Measurements from ENCODE around the gene PIK3R6. TPM values are rescaled to one million over a fixed set of nuclear protein-coding genes. Genes with fewer than 3 reads are reported as not detected.

The PIK3R6 gene
- polyA plus RNA-seq, 1 of the 3 experiments (the other 2 are of a cell fraction) = 0.03 TPM

GRCh38 chr17:8823279-8823678, 44.2 kb downstream of the PIK3R6 start:
- Histone ChIP-seq H3K9me2 (no peaks in the 10 kb centered on the region), H4K20me1 (ENCODE audit: insufficient read depth) (no peaks in the 10 kb centered on the region), H3K9me3 (peaks cover 8% of the 10 kb centered on the region; the same call in 1 of the 2 replicates), H2AFZ (ENCODE audit: low read depth) (no peak overlapping the region), H3K4me2 (no peak overlapping the region), H3K27me3 (ENCODE audit: insufficient read depth) (peaks cover 31% of the 10 kb centered on the region), H3K79me2 (ENCODE audit: insufficient read depth) (no peaks in the 10 kb centered on the region), H3K4me3 (ENCODE audit: low read depth in 2 of 2, low read length in 1 of 2) (no peak overlapping the region), H3K27ac (ENCODE audit: low read depth in 2 of 2, low read length in 1 of 2) (no peak overlapping the region), H3K36me3 (replicated peaks in 1 of 2; ENCODE audit: control insufficient read depth in 1 of 2, insufficient read depth in 2 of 2, low read length in 1 of 2) (no peaks in the 10 kb centered on the region), H3K4me1 (ENCODE audit: control insufficient read depth in 1 of 2, insufficient read depth in 2 of 2, low read depth in 1 of 2, low read length in 1 of 2) (no peaks in the 10 kb centered on the region), H3F3A (replicated peaks; ENCODE audit: insufficient read depth) (no peaks in the 10 kb centered on the region), H3K9ac (no peak overlapping the region)
- ChIA-PET POLR2A (no interaction called here), CTCF (no interaction called here)
- 4% methylated on average over 5 of the region's 5 CpGs for WGBS (ENCODE audit: low lambda C conversion rate)
- DNase-seq = no peak
- TF ChIP-seq NRF1 (IDR thresholded peaks at IDR 0.05; ENCODE audit: low read depth, low read length) (no peak), MAX (IDR thresholded peaks at IDR 0.05; ENCODE audit: low read depth) (no peak), PBX3 (IDR thresholded peaks at IDR 0.05) (no peak), ZBTB33 (IDR thresholded peaks at IDR 0.05; ENCODE audit: borderline replicate concordance, low read depth) (no peak), YY1 (IDR thresholded peaks at IDR 0.05; ENCODE audit: low read depth) (no peak), EZH2phosphoT487 (IDR thresholded peaks at IDR 0.05; ENCODE audit: borderline replicate concordance, low read depth) (no peak), ELF1 (IDR thresholded peaks at IDR 0.05) (no peak), RAD21 (IDR thresholded peaks at IDR 0.05; ENCODE audit: low read length) (no peak), USF1 (IDR thresholded peaks at IDR 0.05; ENCODE audit: borderline replicate concordance, low read depth) (no peak), MXI1 (IDR thresholded peaks at IDR 0.05; ENCODE audit: low read depth, low read length) (no peak), NFIC (IDR thresholded peaks at IDR 0.05; ENCODE audit: borderline replicate concordance) (no peak), TEAD4 (IDR thresholded peaks at IDR 0.05; ENCODE audit: borderline replicate concordance, insufficient read depth) (no peak), USF2 (IDR thresholded peaks at IDR 0.05; ENCODE audit: borderline replicate concordance, low read depth, low read length) (no peak), RFX5 (IDR thresholded peaks at IDR 0.05; ENCODE audit: low read length) (no peak), RCOR1 (IDR thresholded peaks at IDR 0.05; ENCODE audit: low read length) (no peak), FOXM1 (IDR thresholded peaks at IDR 0.05; ENCODE audit: low read depth) (no peak), SIN3A (IDR thresholded peaks at IDR 0.05; ENCODE audit: borderline replicate concordance, low read depth, low read length) (no peak), TCF12 (IDR thresholded peaks at IDR 0.05) (no peak), GATA2 (CRISPR knock-in tag; IDR thresholded peaks at IDR 0.05) (no peak), CTCF (IDR thresholded peaks at IDR 0.05) (no peak)
